ENCODE measurements around the gene WSCD2. TPM values are rescaled to one million over a fixed set of nuclear protein-coding genes. Genes with fewer than 3 reads are reported as not detected.

The WSCD2 gene
- total RNA-seq, 2 donors from 2014 or later, result 0.31 TPM; not detected in 1

GRCh38 chr12:108144080-108144479, 15.0 kb downstream of the WSCD2 start:
- Histone ChIP-seq H3K4me3 (no peak overlapping the region), H3K4me1 (no peaks in the 10 kb centered on the region), H3K36me3 (no peaks in the 10 kb centered on the region), H3K27ac (no peak overlapping the region), H3K9me3 (no peaks in the 10 kb centered on the region), H3K27me3 (no peaks in the 10 kb centered on the region)
- no peak for TF ChIP-seq CTCF (IDR thresholded peaks at IDR 0.05)
- no peak for DNase-seq (ENCODE audit: low spot score)

- no peaks in the 10 kb centered on the region for H3K27me3 ChIP-seq
- no peak for DNase-seq (ENCODE audit: low spot score)
Measured at GRCh38 chr12:108145011-108145410, 15.9 kb downstream of the WSCD2 start.

GRCh38 chr12:108146035-108146893, 17.2 kb downstream of the WSCD2 start:
- no peaks in the 10 kb centered on the region for H3K36me3 ChIP-seq
- H3K4me3 ChIP-seq, result no peak overlapping the region
- no peak for TF ChIP-seq CTCF (IDR thresholded peaks at IDR 0.05)
- H3K27me3 ChIP-seq, result no peaks in the 10 kb centered on the region
- no peaks in the 10 kb centered on the region for H3K4me1 ChIP-seq
- no peak for DNase-seq (ENCODE audit: low spot score)
- H3K9me3 ChIP-seq, result no peaks in the 10 kb centered on the region
- H3K27ac ChIP-seq, result no peak overlapping the region

More at GRCh38 chr12:108145011-108145410, 15.9 kb downstream of the WSCD2 start:
- no peak overlapping the region for H3K4me3 ChIP-seq
- no peaks in the 10 kb centered on the region for H3K9me3 ChIP-seq
- no peaks in the 10 kb centered on the region for H3K36me3 ChIP-seq
- TF ChIP-seq CTCF (IDR thresholded peaks at IDR 0.05), result no peak
- H3K27ac ChIP-seq, result no peak overlapping the region
- no peaks in the 10 kb centered on the region for H3K4me1 ChIP-seq

- Histone ChIP-seq H3K4me3 (no peak overlapping the region), H3K27ac (no peak overlapping the region), H3K9me3 (no peaks in the 10 kb centered on the region), H3K27me3 (no peaks in the 10 kb centered on the region), H3K4me1 (no peaks in the 10 kb centered on the region), H3K36me3 (no peaks in the 10 kb centered on the region)
- no peak for DNase-seq (ENCODE audit: low spot score)
- TF ChIP-seq CTCF (IDR thresholded peaks at IDR 0.05), result no peak
Measured at GRCh38 chr12:108147279-108147678, 18.2 kb downstream of the WSCD2 start.

- no peak for DNase-seq (ENCODE audit: low spot score)
- Histone ChIP-seq H3K4me3 (no peak overlapping the region), H3K4me1 (no peaks in the 10 kb centered on the region), H3K27me3 (no peaks in the 10 kb centered on the region), H3K9me3 (no peaks in the 10 kb centered on the region), H3K27ac (no peak overlapping the region), H3K36me3 (no peaks in the 10 kb centered on the region)
- TF ChIP-seq CTCF (IDR thresholded peaks at IDR 0.05), result no peak
Measured at GRCh38 chr12:108148521-108149074, 19.5 kb downstream of the WSCD2 start.

Measured in right atrium auricular region (tissue), 2 donors.